ENCODE measurements around the gene LRRC1.

Gene LRRC1

GRCh38 chr6:53918854-53919510 lies 124.2 kb downstream of the LRRC1 start:
- Histone ChIP-seq H3K27me3 (ENCODE audit: control insufficient read depth in 1 of 2, insufficient read depth in 1 of 2, low read length in 2 of 2) (no peaks in the 10 kb centered on the region), H3K4me2 (ENCODE audit: low read length, poor library complexity, severe bottlenecking) (no peak overlapping the region), H2BK12ac (ENCODE audit: low read length in 2 of 2) (no peak overlapping the region), H3K79me1 (replicated peaks; ENCODE audit: low read length, poor library complexity, severe bottlenecking) (no peaks in the 10 kb centered on the region), H3K18ac (ENCODE audit: low read depth in 1 of 2, low read length in 2 of 2) (no peak overlapping the region), H2AFZ (ENCODE audit: low read depth, low read length) (no peak overlapping the region), H3K9ac (ENCODE audit: low read length) (no peak overlapping the region), H3K36me3 (ENCODE audit: control insufficient read depth in 1 of 2, insufficient read depth in 2 of 2, low read depth in 1 of 2, low read length in 2 of 2) (peaks cover 0 to 6% of the 10 kb centered on the region in 2 experiments), H2BK15ac (ENCODE audit: low read depth, poor library complexity, severe bottlenecking) (no peak overlapping the region), H2BK5ac (ENCODE audit: low read depth, low read length, poor library complexity, severe bottlenecking) (no peak overlapping the region), H2BK120ac (ENCODE audit: low read depth, low read length) (no peak overlapping the region), H3K4me3 (ENCODE audit: insufficient read depth in 1 of 2, low read depth in 1 of 2, low read length in 2 of 2) (no peak overlapping the region), H3K14ac (ENCODE audit: low read length in 2 of 2) (no peak overlapping the region), H4K8ac (ENCODE audit: low read length) (no peak overlapping the region), H3K9me3 (ENCODE audit: control insufficient read depth, low read length) (no peaks in the 10 kb centered on the region), H3K23ac (ENCODE audit: low read length in 2 of 2) (no peak overlapping the region), H3K27ac (ENCODE audit: low read length, poor library complexity, severe bottlenecking) (no peak overlapping the region), H3K4ac (ENCODE audit: low read depth in 1 of 2, low read length in 2 of 2) (no peak overlapping the region), H4K91ac (ENCODE audit: low read length) (no peak overlapping the region), H3K4me1 (ENCODE audit: control insufficient read depth, insufficient read depth, low read depth, low read length) (peaks cover 4% of the 10 kb centered on the region), H2AK5ac (ENCODE audit: low read length, severe bottlenecking) (no peak overlapping the region)
- 98% methylated on average over 2 of the region's 3 CpGs for WGBS
- DNase-seq: no peak

- Histone ChIP-seq H3K4me2 (ENCODE audit: low read length, poor library complexity, severe bottlenecking) (no peak overlapping the region), H3K27me3 (ENCODE audit: control insufficient read depth in 1 of 2, insufficient read depth in 1 of 2, low read length in 2 of 2) (no peaks in the 10 kb centered on the region), H2AFZ (ENCODE audit: low read depth, low read length) (no peak overlapping the region), H4K91ac (ENCODE audit: low read length) (no peak overlapping the region), H3K14ac (ENCODE audit: low read length in 2 of 2) (no peak overlapping the region), H3K9me3 (ENCODE audit: control insufficient read depth, low read length) (no peaks in the 10 kb centered on the region), H3K4me1 (ENCODE audit: control insufficient read depth, insufficient read depth, low read depth, low read length) (peaks cover 4% of the 10 kb centered on the region), H3K4me3 (ENCODE audit: insufficient read depth in 1 of 2, low read depth in 1 of 2, low read length in 2 of 2) (no peak overlapping the region), H2BK12ac (ENCODE audit: low read length in 2 of 2) (no peak overlapping the region), H2BK120ac (ENCODE audit: low read depth, low read length) (no peak overlapping the region), H3K36me3 (ENCODE audit: control insufficient read depth in 1 of 2, insufficient read depth in 2 of 2, low read depth in 1 of 2, low read length in 2 of 2) (peaks cover 0 to 6% of the 10 kb centered on the region in 2 experiments), H3K18ac (ENCODE audit: low read depth in 1 of 2, low read length in 2 of 2) (no peak overlapping the region), H3K79me1 (replicated peaks; ENCODE audit: low read length, poor library complexity, severe bottlenecking) (no peaks in the 10 kb centered on the region), H2BK15ac (ENCODE audit: low read depth, poor library complexity, severe bottlenecking) (no peak overlapping the region), H3K27ac (ENCODE audit: low read length, poor library complexity, severe bottlenecking) (no peak overlapping the region), H4K8ac (ENCODE audit: low read length) (no peak overlapping the region), H2AK5ac (ENCODE audit: low read length, severe bottlenecking) (no peak overlapping the region), H2BK5ac (ENCODE audit: low read depth, low read length, poor library complexity, severe bottlenecking) (no peak overlapping the region), H3K4ac (ENCODE audit: low read depth in 1 of 2, low read length in 2 of 2) (no peak overlapping the region), H3K9ac (ENCODE audit: low read length) (no peak overlapping the region), H3K23ac (ENCODE audit: low read length in 2 of 2) (no peak overlapping the region)
- no peak for DNase-seq
- 83% methylated on average over 2 of the region's 2 CpGs for WGBS
Observed at GRCh38 chr6:53919881-53920360, 125.1 kb downstream of the LRRC1 start.

GRCh38 chr6:53920881-53921280 lies 126.1 kb downstream of the LRRC1 start:
- Histone ChIP-seq H3K4me2 (ENCODE audit: low read length, poor library complexity, severe bottlenecking) (no peak overlapping the region), H3K27ac (ENCODE audit: low read length, poor library complexity, severe bottlenecking) (no peak overlapping the region), H3K18ac (ENCODE audit: low read depth in 1 of 2, low read length in 2 of 2) (no peak overlapping the region), H3K9me3 (ENCODE audit: control insufficient read depth, low read length) (no peaks in the 10 kb centered on the region), H3K23ac (ENCODE audit: low read length in 2 of 2) (no peak overlapping the region), H2AFZ (ENCODE audit: low read depth, low read length) (no peak overlapping the region), H3K14ac (ENCODE audit: low read length in 2 of 2) (no peak overlapping the region), H4K91ac (ENCODE audit: low read length) (no peak overlapping the region), H3K36me3 (ENCODE audit: control insufficient read depth in 1 of 2, insufficient read depth in 2 of 2, low read depth in 1 of 2, low read length in 2 of 2) (peaks cover 0 to 6% of the 10 kb centered on the region in 2 experiments), H2BK15ac (ENCODE audit: low read depth, poor library complexity, severe bottlenecking) (no peak overlapping the region), H3K4me3 (ENCODE audit: insufficient read depth in 1 of 2, low read depth in 1 of 2, low read length in 2 of 2) (no peak overlapping the region), H3K4ac (ENCODE audit: low read depth in 1 of 2, low read length in 2 of 2) (no peak overlapping the region), H3K79me1 (replicated peaks; ENCODE audit: low read length, poor library complexity, severe bottlenecking) (no peaks in the 10 kb centered on the region), H2AK5ac (ENCODE audit: low read length, severe bottlenecking) (no peak overlapping the region), H2BK120ac (ENCODE audit: low read depth, low read length) (no peak overlapping the region), H4K8ac (ENCODE audit: low read length) (no peak overlapping the region), H3K9ac (ENCODE audit: low read length) (no peak overlapping the region), H3K4me1 (ENCODE audit: control insufficient read depth, insufficient read depth, low read depth, low read length) (peaks cover 4% of the 10 kb centered on the region), H3K27me3 (ENCODE audit: control insufficient read depth in 1 of 2, insufficient read depth in 1 of 2, low read length in 2 of 2) (no peaks in the 10 kb centered on the region), H2BK12ac (ENCODE audit: low read length in 2 of 2) (no peak overlapping the region), H2BK5ac (ENCODE audit: low read depth, low read length, poor library complexity, severe bottlenecking) (no peak overlapping the region)
- DNase-seq: no peak
- 92% methylated on average over 4 of the region's 5 CpGs for WGBS

- Histone ChIP-seq H2BK12ac (ENCODE audit: low read length in 2 of 2) (no peak overlapping the region), H4K8ac (ENCODE audit: low read length) (no peak overlapping the region), H3K23ac (ENCODE audit: low read length in 2 of 2) (no peak overlapping the region), H2BK15ac (ENCODE audit: low read depth, poor library complexity, severe bottlenecking) (no peak overlapping the region), H3K9me3 (ENCODE audit: control insufficient read depth, low read length) (no peaks in the 10 kb centered on the region), H2BK5ac (ENCODE audit: low read depth, low read length, poor library complexity, severe bottlenecking) (no peak overlapping the region), H3K18ac (ENCODE audit: low read depth in 1 of 2, low read length in 2 of 2) (no peak overlapping the region), H3K4ac (ENCODE audit: low read depth in 1 of 2, low read length in 2 of 2) (no peak overlapping the region), H3K4me3 (ENCODE audit: insufficient read depth in 1 of 2, low read depth in 1 of 2, low read length in 2 of 2) (no peak overlapping the region), H3K4me2 (ENCODE audit: low read length, poor library complexity, severe bottlenecking) (no peak overlapping the region), H2AFZ (ENCODE audit: low read depth, low read length) (no peak overlapping the region), H3K4me1 (ENCODE audit: control insufficient read depth, insufficient read depth, low read depth, low read length) (peaks cover 4% of the 10 kb centered on the region), H3K27me3 (ENCODE audit: control insufficient read depth in 1 of 2, insufficient read depth in 1 of 2, low read length in 2 of 2) (no peaks in the 10 kb centered on the region), H3K27ac (ENCODE audit: low read length, poor library complexity, severe bottlenecking) (no peak overlapping the region), H3K79me1 (replicated peaks; ENCODE audit: low read length, poor library complexity, severe bottlenecking) (no peaks in the 10 kb centered on the region), H3K9ac (ENCODE audit: low read length) (no peak overlapping the region), H2AK5ac (ENCODE audit: low read length, severe bottlenecking) (no peak overlapping the region), H2BK120ac (ENCODE audit: low read depth, low read length) (no peak overlapping the region), H4K91ac (ENCODE audit: low read length) (no peak overlapping the region), H3K36me3 (ENCODE audit: control insufficient read depth in 1 of 2, insufficient read depth in 2 of 2, low read depth in 1 of 2, low read length in 2 of 2) (peaks cover 0 to 6% of the 10 kb centered on the region in 2 experiments), H3K14ac (ENCODE audit: low read length in 2 of 2) (no peak overlapping the region)
- WGBS: 92% methylated on average over 2 of the region's 2 CpGs
- DNase-seq: no peak
Observed at GRCh38 chr6:53921639-53922038, 126.8 kb downstream of the LRRC1 start.
